Parathyroid adenoma (tissue), 2 donors: ENCODE data around the gene BASP1.
"Not testable (repeated sequence)": the region's sequence is repeated elsewhere in the genome, so short reads cannot be mapped to it uniquely, and the experiment has no call there.

Source experiments
- H2AFZ ChIP-seq: fragments of 300-600 bp; sonication (generic); one replicate; pipeline ENCODE4 v1.7.0; 2017; ENCODE audit warnings: antibody characterized with exemption, mild to moderate bottlenecking
- H3K27ac ChIP-seq: fragments of 300-600 bp; sonication (generic); one replicate; pipeline ENCODE4 v1.7.0; 2017
- H3K27me3 ChIP-seq: fragments of 300-600 bp; sonication (generic); one replicate; pipeline ENCODE4 v1.7.0; 2017; ENCODE audit warnings: low read length; ENCODE audit not compliant: control insufficient read depth, insufficient read depth
- H3K36me3 ChIP-seq: fragments of 300-600 bp; sonication (generic); one replicate; pipeline ENCODE4 v1.7.0; 2017; ENCODE audit warnings: low read length; ENCODE audit not compliant: control insufficient read depth, insufficient read depth
- H3K4me1 ChIP-seq: fragments of 300-600 bp; sonication (generic); one replicate; pipeline ENCODE4 v1.7.0; 2017; ENCODE audit warnings: control low read depth
- H3K4me2 ChIP-seq: fragments of 300-600 bp; sonication (generic); one replicate; pipeline ENCODE4 v1.7.0; 2017; ENCODE audit warnings: low read length
- H3K4me3 ChIP-seq: fragments of 300-600 bp; sonication (generic); one replicate; pipeline ENCODE4 v1.7.0; 2017; ENCODE audit warnings: low read depth, low read length
- H3K79me2 ChIP-seq: fragments of 300-600 bp; sonication (generic); one replicate; pipeline ENCODE4 v1.7.0; 2017; ENCODE audit warnings: control low read depth
- H3K9ac ChIP-seq: fragments of 300-600 bp; sonication (generic); one replicate; pipeline ENCODE4 v1.7.0; 2017; ENCODE audit warnings: mild to moderate bottlenecking
- H3K9me3 ChIP-seq: fragments of 300-600 bp; sonication (generic); one replicate; pipeline ENCODE4 v1.7.0; 2017; ENCODE audit warnings: low read length; ENCODE audit not compliant: control insufficient read depth
- CTCF ChIP-seq: fragments of 300-600 bp; sonication (generic); IDR thresholded peaks from one replicate; pipeline ENCODE4 v1.7.0; 2017; ENCODE audit warnings: antibody characterized with exemption, mild to moderate bottlenecking
- donor health status: primary hyperparathyroidism.

The BASP1 gene

DNA sequence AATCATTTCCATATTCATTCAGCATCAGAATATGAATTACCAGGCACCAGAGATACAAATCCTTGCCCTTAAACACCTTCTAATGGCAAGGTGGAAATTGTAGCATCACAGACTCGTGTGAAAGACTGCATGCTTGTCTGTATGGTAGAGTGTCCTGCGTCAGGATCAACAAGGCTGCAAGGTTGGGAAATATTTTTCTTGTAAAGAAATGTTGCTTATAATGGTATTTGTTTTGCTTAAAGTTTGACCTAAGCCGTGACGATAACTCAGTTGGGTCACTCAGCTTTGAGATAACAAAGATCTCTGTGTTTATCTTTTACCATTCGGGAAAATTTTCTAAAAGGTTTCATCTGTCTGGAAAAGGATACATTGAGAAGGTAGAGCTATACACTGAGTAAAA lies 87.6 kb downstream of the BASP1 start:
- Histone ChIP-seq H2AFZ (no peak overlapping the region), H3K9me3 (no peaks in the 10 kb centered on the region), H3K27ac (no peak overlapping the region), H3K36me3 (no peaks in the 10 kb centered on the region), H3K27me3 (no peaks in the 10 kb centered on the region), H3K9ac (no peak overlapping the region), H3K79me2 (no peaks in the 10 kb centered on the region), H3K4me2 (no peak overlapping the region), H3K4me1 (no peaks in the 10 kb centered on the region), H3K4me3 (no peak overlapping the region)
- no peak for TF ChIP-seq CTCF

DNA sequence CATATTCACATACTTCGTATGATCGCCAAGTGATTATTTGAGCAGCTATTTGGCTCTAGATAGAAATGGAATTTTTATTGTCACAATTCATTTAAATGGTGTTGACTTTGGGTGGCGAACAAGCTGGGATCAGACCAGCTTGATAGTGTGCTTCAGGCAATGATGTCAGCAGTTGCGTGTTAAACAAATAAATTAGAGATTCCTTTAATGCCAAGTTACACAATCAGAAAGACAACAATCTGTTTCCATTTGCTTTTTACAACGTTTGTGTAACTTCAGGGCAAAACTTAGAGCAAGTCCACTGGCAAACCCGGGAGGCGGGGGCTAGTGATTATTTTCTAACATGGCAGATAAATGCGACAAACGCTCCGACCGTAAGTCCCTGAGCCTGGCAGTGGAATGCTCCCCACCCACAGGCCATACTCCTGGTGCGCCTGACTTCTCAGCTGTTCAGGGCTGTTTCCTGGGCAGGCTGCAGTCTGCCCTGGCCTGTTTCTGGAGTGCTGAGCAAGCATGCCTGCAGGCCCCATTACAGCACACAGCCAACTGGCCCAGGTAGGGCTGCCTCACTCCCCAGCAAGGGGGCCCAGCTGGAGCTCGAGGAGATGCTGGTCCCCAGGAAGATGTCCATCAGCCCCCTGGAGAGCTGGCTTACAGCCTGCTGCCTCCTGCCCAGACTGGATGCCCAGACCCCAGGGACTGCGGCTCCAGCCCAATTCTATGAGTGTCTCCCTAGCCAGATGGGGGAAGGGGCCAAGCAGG lies 88.7 kb downstream of the BASP1 start:
- no peak overlapping the region for H3K27ac ChIP-seq
- H2AFZ ChIP-seq = no peak overlapping the region
- no peak overlapping the region for H3K4me3 ChIP-seq

GRCh38 chr5:17306726-17307091 lies 89.3 kb downstream of the BASP1 start:
- TF ChIP-seq CTCF = no peak
- H3K27ac ChIP-seq = no peak overlapping the region
- H3K4me3 ChIP-seq = no peak overlapping the region
- no peaks in the 10 kb centered on the region for H3K27me3 ChIP-seq
- H3K4me1 ChIP-seq = no peaks in the 10 kb centered on the region
- H3K36me3 ChIP-seq = no peaks in the 10 kb centered on the region
- H3K9ac ChIP-seq = no peak overlapping the region
- H3K9me3 ChIP-seq = no peaks in the 10 kb centered on the region
- H3K79me2 ChIP-seq = no peaks in the 10 kb centered on the region
- H3K4me2 ChIP-seq = no peak overlapping the region
- no peak overlapping the region for H2AFZ ChIP-seq

More for the DNA sequence above, 88.7 kb downstream of the BASP1 start:
- no peaks in the 10 kb centered on the region for H3K9me3 ChIP-seq
- TF ChIP-seq CTCF = no peak
- no peaks in the 10 kb centered on the region for H3K27me3 ChIP-seq
- H3K9ac ChIP-seq = no peak overlapping the region
- H3K36me3 ChIP-seq = no peaks in the 10 kb centered on the region
- H3K4me2 ChIP-seq = no peak overlapping the region
- H3K79me2 ChIP-seq = no peaks in the 10 kb centered on the region
- H3K4me1 ChIP-seq = no peaks in the 10 kb centered on the region

GRCh38 chr5:17307440-17307839 lies 90.0 kb downstream of the BASP1 start:
- not testable (repeated sequence) for H3K4me3 ChIP-seq, H3K36me3 ChIP-seq, H2AFZ ChIP-seq, H3K27me3 ChIP-seq, H3K4me1 ChIP-seq, H3K9ac ChIP-seq, H3K27ac ChIP-seq, H3K9me3 ChIP-seq, H3K79me2 ChIP-seq, H3K4me2 ChIP-seq

DNA sequence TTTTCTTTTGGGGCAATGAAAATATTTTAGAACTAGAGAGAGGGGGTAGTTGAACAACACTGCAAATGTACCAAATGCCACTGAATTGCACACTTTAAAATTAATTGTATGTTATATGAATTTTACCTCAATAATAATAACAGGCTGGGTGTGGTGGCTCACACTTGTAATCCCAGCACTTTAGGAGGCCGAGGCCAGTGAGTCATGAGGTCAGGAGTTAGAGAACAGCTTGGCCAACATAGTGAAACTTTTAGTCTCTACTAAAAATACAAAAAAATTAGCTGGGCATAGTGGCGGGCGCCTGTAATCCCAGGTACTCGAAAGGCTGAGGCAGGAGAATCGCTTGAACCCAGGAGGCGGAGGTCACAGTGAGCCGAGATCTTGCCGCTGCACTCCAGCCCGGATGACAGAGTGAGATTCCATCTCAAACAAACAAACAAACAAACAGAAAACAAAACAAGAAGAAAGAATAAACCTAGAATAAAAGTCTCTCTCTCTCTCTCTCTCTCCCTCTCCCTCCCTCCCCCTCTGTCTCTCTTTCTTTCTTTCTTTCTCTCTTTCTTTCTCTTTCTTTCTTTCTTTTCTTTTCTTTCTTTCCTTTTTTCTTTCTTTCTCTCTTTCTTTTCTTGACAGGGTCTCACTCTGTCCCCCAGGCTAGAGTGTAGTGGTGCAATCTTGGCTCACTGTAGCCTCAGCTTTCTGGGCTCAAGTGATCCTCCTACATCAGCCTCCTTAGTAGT lies 91.1 kb downstream of the BASP1 start:
- Histone ChIP-seq H2AFZ (no peak overlapping the region), H3K27me3 (no peaks in the 10 kb centered on the region)

More for the DNA sequence above, 91.1 kb downstream of the BASP1 start:
- Histone ChIP-seq H3K9ac (no peak overlapping the region), H3K27ac (no peak overlapping the region), H3K36me3 (no peaks in the 10 kb centered on the region), H3K79me2 (no peaks in the 10 kb centered on the region), H3K4me1 (no peaks in the 10 kb centered on the region), H3K9me3 (no peaks in the 10 kb centered on the region), H3K4me3 (no peak overlapping the region), H3K4me2 (no peak overlapping the region)
- TF ChIP-seq CTCF = no peak
